ENCODE results near the gene GRIA4.
"Not testable (repeated sequence)": the region's sequence is repeated elsewhere in the genome, so short reads cannot be mapped to it uniquely, and the experiment has no call there.

Gene GRIA4

GRCh38 chr11:105870516-105871113 is 260.7 kb downstream of the GRIA4 start:
- Histone ChIP-seq H3K4me2 (ENCODE audit: low read length) (no peak overlapping the region), H3K4me1 (ENCODE audit: low read length) (no peaks in the 10 kb centered on the region), H3K9me3 (ENCODE audit: insufficient read depth, low read length) (no peaks in the 10 kb centered on the region), H3K27ac (ENCODE audit: low read length) (no peak overlapping the region), H3K27me3 (ENCODE audit: low read depth, low read length) (no peaks in the 10 kb centered on the region), H3K4me3 (ENCODE audit: low read length) (no peak overlapping the region), H2AFZ (ENCODE audit: low read depth, low read length) (no peak overlapping the region), H3K9ac (ENCODE audit: low read length) (no peak overlapping the region), H3K79me2 (ENCODE audit: low read length) (no peaks in the 10 kb centered on the region), H4K20me1 (ENCODE audit: insufficient read depth, low read length) (no peaks in the 10 kb centered on the region), H3K36me3 (replicated peaks; ENCODE audit: low read depth, low read length) (no peaks in the 10 kb centered on the region)
- TF ChIP-seq EZH2phosphoT487 (IDR thresholded peaks at IDR 0.05; ENCODE audit: low read depth) (no peak), CTCF (IDR thresholded peaks at IDR 0.05; ENCODE audit: low read depth, low read length) (no peak)

DNA sequence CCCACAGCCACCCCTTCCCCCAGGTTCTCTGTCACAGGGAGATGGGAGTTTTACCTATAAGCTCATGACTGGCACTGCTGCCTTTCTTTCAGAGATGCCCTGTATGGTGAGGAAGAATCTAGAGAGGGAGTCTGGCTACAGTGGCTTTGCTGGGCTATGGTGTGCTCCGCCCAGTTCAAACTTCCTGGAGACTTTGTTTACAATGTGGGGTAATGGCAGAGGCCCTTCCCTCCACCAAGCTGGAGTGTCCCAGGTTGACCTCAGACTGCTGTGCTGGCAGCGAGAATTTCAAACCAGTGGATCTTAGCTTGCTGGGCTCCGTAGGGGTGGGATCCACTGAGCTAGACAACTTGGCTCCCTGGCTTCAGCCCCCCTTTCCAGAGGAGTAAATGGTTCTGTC is 268.6 kb downstream of the GRIA4 start:
- Histone ChIP-seq H3K36me3 (replicated peaks; ENCODE audit: low read depth, low read length) (no peaks in the 10 kb centered on the region), H3K79me2 (ENCODE audit: low read length) (no peaks in the 10 kb centered on the region), H3K9me3 (ENCODE audit: insufficient read depth, low read length) (no peaks in the 10 kb centered on the region), H3K4me2 (ENCODE audit: low read length) (no peak overlapping the region), H3K4me1 (ENCODE audit: low read length) (no peaks in the 10 kb centered on the region), H4K20me1 (ENCODE audit: insufficient read depth, low read length) (no peaks in the 10 kb centered on the region), H3K27me3 (ENCODE audit: low read depth, low read length) (no peaks in the 10 kb centered on the region), H3K27ac (ENCODE audit: low read length) (no peak overlapping the region), H3K4me3 (ENCODE audit: low read length) (no peak overlapping the region), H3K9ac (ENCODE audit: low read length) (no peak overlapping the region), H2AFZ (ENCODE audit: low read depth, low read length) (no peak overlapping the region)
- TF ChIP-seq CTCF (IDR thresholded peaks at IDR 0.05; ENCODE audit: low read depth, low read length) = no peak
- TF ChIP-seq EZH2phosphoT487 (IDR thresholded peaks at IDR 0.05; ENCODE audit: low read depth) = no peak

- not testable (repeated sequence) for H2AFZ ChIP-seq (ENCODE audit: low read depth, low read length); H3K9me3 ChIP-seq (ENCODE audit: insufficient read depth, low read length); H3K4me2 ChIP-seq (ENCODE audit: low read length); H3K79me2 ChIP-seq (ENCODE audit: low read length); H3K27ac ChIP-seq (ENCODE audit: low read length); H3K27me3 ChIP-seq (ENCODE audit: low read depth, low read length); H3K4me3 ChIP-seq (ENCODE audit: low read length); H4K20me1 ChIP-seq (ENCODE audit: insufficient read depth, low read length); H3K36me3 ChIP-seq (replicated peaks; ENCODE audit: low read depth, low read length); H3K9ac ChIP-seq (ENCODE audit: low read length); H3K4me1 ChIP-seq (ENCODE audit: low read length)
Measured at GRCh38 chr11:105878927-105879326, 269.1 kb downstream of the GRIA4 start.

- Histone ChIP-seq H3K36me3 (replicated peaks; ENCODE audit: low read depth, low read length) (no peaks in the 10 kb centered on the region), H3K4me1 (ENCODE audit: low read length) (no peaks in the 10 kb centered on the region), H3K27me3 (ENCODE audit: low read depth, low read length) (no peaks in the 10 kb centered on the region), H3K27ac (ENCODE audit: low read length) (no peak overlapping the region), H3K9me3 (ENCODE audit: insufficient read depth, low read length) (no peaks in the 10 kb centered on the region), H2AFZ (ENCODE audit: low read depth, low read length) (no peak overlapping the region), H3K9ac (ENCODE audit: low read length) (no peak overlapping the region), H3K79me2 (ENCODE audit: low read length) (no peaks in the 10 kb centered on the region), H4K20me1 (ENCODE audit: insufficient read depth, low read length) (no peaks in the 10 kb centered on the region), H3K4me2 (ENCODE audit: low read length) (no peak overlapping the region), H3K4me3 (ENCODE audit: low read length) (no peak overlapping the region)
- TF ChIP-seq CTCF (IDR thresholded peaks at IDR 0.05; ENCODE audit: low read depth, low read length) (no peak), EZH2phosphoT487 (IDR thresholded peaks at IDR 0.05; ENCODE audit: low read depth) (no peak)
Measured at GRCh38 chr11:105881027-105881426, 271.2 kb downstream of the GRIA4 start.

- no peak for TF ChIP-seq CTCF (IDR thresholded peaks at IDR 0.05; ENCODE audit: low read depth, low read length)
- Histone ChIP-seq H3K9ac (ENCODE audit: low read length) (no peak overlapping the region), H3K79me2 (ENCODE audit: low read length) (no peaks in the 10 kb centered on the region), H3K4me3 (ENCODE audit: low read length) (no peak overlapping the region), H3K4me2 (ENCODE audit: low read length) (no peak overlapping the region), H3K4me1 (ENCODE audit: low read length) (no peaks in the 10 kb centered on the region), H3K27ac (ENCODE audit: low read length) (no peak overlapping the region), H3K36me3 (replicated peaks; ENCODE audit: low read depth, low read length) (no peaks in the 10 kb centered on the region), H4K20me1 (ENCODE audit: insufficient read depth, low read length) (no peaks in the 10 kb centered on the region), H3K27me3 (ENCODE audit: low read depth, low read length) (no peaks in the 10 kb centered on the region), H2AFZ (ENCODE audit: low read depth, low read length) (no peak overlapping the region), H3K9me3 (ENCODE audit: insufficient read depth, low read length) (no peaks in the 10 kb centered on the region)
Measured at GRCh38 chr11:105884436-105884835, 274.6 kb downstream of the GRIA4 start.
